HG03060 (cell line): ENCODE data around the gene FGF9.
A peak's percentile ranks its signal among the peaks of the same experiment; 100 is the strongest.

ENCODE experiments used
- ATAC-seq: cut with Tn5 transposase; IDR thresholded peaks from one replicate; pipeline ENCODE4 v1.9.1; 2021; ENCODE audit warnings: low read depth, moderate number of reproducible peaks; ENCODE audit not compliant: unreplicated experiment

Gene FGF9

DNA sequence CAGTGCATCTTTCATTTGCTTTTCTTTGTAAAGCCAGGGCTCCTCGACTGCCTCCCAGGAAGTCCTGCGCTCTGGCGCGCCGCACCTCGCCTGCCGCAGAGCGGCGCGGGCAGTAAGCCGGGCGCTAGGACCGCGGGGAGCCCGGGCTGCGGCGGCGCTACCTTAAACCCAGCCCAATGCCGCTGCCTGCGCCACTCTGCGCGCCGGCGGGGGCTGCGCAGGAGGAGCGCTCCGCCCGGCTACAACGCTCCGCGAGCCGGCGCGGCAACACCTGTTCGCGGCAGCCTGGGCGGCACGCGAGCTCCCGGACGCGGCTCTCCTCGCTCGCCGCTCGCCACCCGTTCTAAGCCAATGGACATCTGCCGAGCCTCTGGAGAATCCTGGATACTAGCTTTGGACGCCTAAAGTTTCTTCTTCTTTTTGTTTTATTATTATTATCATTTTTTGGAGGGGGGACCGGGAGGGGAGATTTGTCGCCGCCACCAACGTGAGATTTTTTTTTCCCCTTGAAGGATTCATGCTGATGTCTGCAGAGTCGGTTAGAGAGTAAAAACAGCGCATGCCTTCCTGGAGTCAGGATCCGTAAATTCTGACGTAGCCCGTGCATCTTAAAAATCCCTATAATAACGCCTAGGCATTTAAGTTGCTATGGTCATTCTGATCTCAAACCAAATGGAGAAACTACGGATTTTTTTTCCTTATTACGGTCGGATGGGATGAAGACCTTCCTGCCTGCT lies at the start of gene FGF9:
FGF9 (plus strand) TSS at position 191 of the 737 bp plus-strand sequence. CDS start 840 bp downstream, outside the sequence.
- peak; percentile 39 for ATAC-seq

DNA sequence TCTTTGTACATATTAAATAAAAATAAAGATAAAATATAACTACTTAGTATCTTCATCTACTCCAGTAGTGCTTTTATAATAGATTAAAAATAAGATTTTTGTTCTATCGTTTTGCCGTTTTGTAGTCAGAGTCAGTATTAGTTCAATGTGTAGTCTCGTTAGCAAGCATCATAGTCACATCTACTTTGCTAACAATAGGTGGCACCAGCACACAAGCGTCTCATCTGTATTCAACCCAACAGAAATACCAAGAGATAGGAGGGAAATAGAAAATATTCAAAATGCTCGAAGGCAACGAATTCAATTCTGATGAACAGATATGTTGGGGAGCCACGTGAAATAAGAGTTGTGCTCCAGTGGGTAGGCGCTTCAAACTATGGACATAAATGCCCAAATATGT lies 45.5 kb upstream of the FGF9 start:
- ATAC-seq, result no peak

DNA sequence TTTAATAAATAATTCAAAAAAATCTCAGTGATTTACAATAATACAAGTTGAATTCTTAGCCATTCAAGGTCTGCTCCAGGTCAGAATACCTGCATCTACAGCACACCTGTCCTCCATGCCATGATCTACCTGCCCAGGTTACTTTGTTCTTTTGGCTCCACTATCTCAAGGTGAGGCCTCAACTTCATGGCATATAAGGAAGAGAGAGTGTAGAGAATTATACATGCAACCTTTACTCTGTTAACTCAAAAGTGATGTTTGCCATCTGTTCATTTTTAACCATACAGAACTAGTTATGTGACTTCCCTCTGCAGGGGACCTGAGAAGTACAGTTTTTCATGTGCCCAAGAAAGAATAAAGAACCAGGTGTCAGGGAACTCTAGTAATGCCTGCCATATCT lies 38.7 kb upstream of the FGF9 start:
- no peak for ATAC-seq

DNA sequence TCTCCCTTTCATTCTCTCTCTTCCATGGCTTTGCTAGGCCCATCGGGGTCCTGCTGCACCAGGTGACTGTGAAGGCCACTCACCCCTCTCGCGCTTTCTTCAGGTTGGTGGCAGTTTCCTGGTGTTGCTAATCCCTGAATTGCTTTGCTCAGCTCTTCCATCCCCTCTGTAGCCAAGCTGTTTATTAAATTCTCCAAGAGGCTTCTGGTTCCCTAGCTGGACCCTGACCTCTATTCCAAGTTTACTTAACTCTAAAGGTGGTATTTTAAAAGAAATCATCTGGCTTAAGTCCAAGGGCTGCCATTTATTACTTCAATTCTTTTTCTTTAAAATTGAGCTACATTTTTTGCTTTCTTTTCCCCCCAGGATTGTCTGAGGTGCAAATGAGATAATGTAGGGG lies 34.2 kb upstream of the FGF9 start:
- ATAC-seq, result no peak

DNA sequence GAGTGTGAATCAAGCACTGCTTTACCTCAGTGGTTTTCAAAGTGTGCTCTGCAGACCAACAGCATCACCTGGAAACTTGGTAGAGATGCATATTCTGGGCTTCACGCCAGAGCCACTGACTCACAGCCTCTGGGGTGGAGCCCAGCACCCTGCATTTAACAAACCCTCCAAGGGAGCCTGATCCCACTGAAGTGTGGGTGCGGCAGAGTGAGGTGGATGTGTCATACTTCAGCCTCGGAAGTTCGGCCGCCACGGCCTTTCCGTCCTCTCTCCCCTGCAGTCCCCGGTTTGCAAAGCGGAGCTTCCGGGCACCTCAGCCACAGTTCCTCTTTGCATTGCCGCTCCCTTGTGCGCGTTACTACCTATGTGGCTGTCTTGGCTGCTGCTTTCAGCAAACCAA lies 33.6 kb upstream of the FGF9 start:
- ATAC-seq, result no peak

DNA sequence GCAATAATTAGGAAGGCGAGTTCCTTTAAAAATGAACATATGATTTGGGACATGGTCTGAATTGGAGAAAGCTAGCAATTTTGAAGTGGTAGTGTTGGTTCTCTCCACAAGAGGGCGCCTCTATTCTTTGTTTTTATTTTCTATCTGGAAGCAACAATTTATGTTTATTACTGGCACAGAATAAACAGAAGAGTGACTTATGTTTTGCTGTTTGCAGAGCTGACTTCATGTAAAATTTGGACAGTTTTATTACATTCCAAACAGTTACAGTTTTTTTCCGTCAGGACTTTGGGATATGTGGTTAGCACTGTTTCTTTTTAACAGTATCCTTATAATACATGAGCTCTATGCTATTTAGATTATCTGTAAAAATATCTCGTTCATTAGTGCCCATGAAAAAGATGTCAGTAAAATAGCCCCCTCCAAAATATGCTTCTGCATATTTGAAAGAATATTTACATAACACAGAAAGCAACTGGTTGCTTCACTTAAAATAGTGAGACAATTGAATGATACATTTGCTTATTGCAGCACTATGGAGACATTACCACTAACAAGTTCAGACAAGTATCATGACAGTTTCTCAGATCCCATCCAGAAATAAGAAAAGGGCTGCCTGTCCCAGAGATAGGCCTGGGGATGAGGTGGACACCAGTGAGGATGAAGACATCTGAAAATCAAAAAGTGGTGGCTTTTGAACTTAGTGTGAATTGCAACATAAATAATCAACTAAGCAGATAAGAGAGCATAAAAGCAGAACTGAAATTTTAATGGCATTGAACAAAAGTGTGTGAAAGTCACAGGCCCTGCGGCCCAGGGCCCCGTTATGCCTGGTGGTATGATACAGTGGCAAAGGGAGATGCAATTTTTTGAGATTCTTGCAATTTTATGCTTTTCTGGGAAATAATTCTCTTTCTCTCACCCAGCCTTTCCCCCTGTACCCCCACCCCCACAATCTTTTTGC lies 32.3 kb upstream of the FGF9 start:
- no peak for ATAC-seq

DNA sequence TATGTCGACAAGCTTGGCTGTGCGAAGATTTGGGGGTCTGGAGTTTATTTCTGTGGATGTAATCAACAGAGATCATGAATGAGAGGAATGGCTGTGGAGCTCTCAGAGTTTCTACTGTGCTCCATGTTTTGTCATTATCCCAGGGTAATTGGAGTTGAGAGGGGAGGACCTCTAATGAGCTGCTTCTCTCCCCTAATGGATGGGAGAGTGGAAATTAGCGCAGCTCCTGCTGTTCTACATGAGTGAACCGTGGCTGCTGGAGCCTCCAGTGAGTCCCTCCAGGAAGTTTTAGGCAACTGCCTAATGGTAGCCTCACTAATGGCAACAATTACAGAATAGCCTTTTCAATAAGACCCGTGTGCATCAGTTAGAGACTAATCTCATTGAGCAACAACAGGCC lies 31.3 kb upstream of the FGF9 start:
- ATAC-seq, result no peak

DNA sequence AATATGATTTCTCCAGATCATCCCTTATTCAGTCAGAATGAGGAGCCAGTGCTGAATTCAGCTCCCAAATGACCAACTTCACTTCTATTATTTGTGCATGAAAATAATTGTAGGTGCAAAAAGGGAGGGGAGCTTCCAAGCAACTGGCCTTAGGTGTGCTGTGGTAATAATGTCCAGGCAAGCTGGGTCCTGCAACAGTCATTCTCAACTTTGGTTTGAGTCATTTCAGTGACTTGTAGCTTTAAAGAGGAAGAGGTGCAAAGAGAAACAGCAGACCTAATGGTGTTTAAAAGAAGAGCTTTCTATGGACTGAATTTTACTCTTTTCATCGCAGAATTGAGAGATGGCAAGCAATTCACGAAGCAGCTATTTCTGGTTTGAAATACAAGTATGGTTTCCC lies 29.2 kb upstream of the FGF9 start:
- ATAC-seq, result no peak

DNA sequence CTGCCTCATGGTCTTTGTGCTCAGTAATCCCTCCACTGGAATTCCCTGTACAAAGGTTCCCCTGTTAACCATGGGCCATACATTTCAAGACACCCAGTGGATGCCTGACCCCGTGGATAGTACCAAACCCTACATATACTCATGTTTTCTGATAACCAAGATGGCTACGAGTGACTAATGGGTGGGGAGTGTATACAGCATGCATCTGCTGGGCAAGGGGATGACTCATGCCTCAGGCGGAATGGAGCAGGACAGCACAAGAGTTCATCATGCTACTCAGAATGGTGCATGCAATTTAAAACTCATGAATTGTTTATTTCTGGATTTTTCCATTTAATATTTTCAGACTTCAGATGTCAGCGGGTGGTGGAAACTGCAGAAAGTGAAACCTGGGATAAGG lies 13.3 kb upstream of the FGF9 start:
- ATAC-seq, result no peak

DNA sequence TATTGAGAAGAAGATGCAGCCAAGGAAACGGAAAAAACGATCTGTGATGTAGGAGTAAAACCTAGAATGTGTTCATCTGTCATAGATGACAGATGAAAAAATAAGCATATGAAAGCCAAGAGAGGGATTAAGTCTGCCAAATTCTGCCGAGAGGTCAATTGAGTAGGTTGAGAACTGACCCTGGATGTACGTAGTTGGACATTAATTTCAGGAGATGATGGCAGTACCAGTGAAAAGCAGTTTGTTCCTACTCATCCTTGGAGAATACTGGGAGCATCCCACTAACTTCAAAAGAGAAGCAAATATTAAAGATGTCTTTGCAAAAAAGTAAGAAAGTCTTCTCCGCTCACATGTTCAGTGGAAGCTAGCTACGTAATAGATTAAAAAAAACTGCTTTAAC lies 11.8 kb upstream of the FGF9 start:
- ATAC-seq, result no peak

DNA sequence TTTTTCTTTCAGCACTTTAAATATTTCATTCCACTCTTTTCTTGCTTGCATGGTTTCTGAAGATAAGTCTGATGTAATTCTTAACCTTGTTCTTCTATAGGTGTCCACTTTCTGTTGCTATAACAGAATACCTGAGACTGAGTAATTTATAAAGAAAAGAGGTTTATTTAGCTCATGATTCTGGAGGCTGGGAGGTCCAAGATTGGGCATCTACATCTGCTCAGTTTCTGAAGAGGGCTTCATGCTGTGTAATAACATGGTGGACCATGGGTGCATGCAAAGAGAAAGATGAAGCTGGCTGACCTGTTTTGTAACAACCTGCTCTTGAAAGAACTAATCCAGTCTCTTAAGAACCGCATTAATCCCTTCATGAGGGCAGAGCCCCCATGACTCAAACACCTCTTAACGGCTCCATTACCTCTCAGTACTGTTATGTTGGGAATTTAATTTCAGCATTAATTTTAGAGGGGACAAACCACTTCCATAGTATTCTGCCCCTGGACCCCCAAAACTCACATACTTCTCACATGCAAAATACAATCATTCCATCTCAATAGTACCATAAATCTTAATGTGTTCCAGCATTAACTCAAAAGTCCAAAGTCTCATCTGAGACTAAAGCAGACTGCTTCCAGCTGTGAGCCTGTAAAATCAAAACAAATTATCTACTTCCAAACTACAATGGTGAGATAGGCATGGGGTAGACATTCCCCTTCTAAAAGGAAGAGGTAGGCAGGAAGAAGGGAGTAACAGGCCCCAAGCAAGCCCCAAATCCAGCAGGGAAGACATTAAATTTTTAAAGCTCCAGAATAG lies 9.6 kb upstream of the FGF9 start:
- ATAC-seq, result no peak

DNA sequence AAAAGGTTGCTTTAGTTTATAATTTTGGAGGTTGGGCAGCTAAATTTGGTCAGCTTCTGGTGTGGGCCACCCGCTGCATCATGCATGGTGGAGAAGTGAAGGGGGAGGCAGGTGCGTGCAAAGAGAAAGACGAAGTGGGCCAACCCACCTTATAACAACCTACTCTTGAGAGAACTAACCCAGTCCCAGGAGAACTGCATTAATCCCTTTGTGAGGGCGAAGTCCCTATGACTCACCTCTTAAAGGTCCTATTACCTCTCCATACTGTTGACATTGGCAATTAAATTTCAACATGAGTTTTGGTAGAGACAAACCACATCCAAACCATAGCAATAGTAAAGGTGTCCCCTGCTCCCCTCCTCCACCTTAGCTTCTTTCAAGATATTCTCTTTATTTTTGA lies 7.7 kb upstream of the FGF9 start:
- ATAC-seq, result no peak

DNA sequence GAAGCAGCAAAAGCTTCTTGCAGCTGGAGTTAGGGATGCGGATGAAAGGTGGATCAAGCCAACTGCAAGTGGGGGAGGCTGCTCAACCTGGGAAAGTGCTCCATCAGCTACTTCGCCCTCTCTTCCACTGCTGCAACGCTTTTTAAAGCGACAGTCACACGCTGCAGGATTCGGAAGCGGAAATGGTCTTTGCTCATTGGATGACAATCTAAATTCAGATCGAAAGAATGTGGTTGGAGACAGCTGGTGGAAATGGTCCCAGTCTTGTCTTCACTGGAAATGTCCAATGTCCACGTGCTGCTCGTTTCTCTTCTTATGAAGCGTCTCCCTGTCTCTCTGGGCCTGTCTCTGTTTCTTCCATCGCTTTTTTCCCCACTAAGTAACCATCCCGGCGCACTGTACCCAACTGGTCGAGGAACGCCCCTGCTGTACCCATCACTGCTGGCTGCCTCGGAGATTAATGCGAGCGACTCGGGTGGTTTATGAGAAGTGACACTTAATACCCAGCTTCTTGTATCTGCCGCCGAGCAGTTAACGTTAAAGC lies 2.1 kb upstream of the FGF9 start:
- no peak for ATAC-seq

DNA sequence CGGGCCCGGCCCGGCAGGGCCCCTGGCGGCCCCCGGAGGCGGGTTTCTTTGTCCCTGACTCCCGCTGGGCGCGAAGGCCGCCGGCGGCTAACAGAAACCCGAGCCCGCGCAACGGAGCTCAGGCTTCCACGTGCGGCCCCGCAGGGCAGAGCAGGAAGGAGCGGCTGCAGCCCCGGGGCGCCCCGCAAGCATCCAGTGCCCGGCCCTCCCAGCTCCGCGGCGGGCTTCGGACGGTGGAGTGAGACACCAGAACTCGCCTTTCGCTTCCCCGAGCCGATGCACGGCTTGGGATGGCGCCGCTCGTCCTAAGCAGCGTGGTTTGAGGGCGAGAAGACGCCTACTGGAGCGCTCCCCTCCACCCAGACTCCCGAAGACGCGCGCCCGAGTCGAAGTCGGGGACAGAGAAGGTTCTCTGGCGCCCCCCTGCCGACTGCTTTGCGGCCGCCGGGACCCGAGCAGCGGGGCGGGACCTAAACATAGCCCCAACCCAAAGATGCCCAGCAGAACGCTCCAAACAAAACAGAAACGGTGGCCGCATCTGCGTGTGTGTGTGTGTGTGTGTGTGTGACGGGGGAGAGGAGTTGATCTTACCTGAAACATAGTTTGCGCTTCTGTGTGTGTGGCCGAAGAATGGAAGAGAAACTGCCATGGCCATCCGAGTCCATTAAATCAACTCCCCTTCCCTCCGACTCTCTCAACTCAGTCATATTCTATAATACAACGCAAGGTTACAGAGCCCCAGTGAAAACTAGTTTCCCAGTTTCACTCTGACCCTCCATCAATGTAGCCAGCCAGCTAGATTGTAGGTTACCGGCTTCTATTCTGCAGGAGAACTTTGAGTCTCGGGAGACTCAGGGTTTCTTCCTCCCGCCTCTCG lies 629 bp upstream of the FGF9 start:
- peak; percentile 17 for ATAC-seq

DNA sequence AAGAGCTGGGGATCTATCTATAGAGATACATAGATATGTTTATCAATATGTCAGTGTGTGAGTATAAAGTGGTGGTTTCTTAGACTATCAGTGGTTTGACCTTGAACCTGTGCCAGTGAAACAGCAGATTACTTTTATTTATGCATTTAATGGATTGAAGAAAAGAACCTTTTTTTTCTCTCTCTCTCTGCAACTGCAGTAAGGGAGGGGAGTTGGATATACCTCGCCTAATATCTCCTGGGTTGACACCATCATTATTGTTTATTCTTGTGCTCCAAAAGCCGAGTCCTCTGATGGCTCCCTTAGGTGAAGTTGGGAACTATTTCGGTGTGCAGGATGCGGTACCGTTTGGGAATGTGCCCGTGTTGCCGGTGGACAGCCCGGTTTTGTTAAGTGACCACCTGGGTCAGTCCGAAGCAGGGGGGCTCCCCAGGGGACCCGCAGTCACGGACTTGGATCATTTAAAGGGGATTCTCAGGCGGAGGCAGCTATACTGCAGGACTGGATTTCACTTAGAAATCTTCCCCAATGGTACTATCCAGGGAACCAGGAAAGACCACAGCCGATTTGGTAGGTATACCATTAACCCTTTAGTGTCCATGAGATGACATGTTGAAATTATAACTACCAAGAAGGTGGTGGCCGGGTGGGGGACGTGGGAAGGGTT lies 880 bp downstream of the FGF9 start:
- no peak for ATAC-seq

DNA sequence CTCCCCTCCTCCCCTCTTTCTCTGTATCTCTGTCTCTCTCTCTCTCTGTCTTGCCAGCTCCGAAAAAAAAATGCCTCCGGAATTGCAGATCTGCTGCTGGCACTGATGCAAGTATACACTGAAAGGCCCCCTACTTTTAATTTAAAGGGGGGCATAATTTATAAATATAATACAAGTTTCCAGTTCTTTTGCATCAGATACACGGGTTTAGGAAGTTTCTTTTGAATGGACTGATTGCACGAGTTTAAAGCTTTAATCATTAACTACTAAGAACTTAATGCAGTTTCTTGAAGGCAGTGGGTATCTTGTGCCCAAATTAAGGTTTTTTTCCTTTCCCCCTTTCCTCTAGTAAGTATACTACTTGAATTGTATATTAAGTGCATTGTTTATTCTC lies 1.4 kb downstream of the FGF9 start:
- ATAC-seq, result no peak

DNA sequence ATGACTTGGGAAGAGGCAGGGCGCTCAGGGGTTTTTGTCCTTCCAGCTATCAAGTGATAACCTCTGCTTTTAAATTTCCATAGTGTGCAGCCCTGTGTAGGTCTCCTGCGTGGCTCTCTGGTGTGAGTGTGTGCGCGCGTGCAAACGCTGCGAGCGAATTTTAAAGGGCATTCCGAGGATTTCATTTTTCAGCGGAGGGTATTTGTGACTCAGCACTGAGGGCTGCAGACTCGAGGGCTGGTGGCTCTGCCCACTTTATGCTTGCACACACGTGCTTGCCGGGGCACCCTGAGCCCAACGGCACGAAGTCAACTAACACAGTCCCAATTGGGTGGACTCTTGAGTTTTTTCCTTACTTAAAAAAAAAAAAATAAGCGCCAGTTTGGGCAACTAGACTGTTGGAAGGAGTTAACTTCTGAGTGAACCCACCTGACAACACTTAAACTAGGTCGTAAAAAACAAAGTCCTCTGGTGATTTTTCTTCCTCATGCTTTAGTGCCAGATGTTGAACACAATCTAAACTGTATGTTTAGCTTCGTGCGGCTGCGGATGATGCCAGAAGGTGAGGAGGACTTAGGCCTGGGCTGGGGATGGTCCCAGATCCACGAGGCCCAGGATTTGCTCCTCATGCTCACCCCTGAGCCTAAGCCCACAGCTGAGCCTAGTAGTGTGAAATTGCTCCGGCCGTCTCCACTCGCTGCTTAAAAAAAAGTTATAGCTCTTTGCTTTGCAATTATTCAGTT lies 2.1 kb downstream of the FGF9 start:
- ATAC-seq, result no peak

DNA sequence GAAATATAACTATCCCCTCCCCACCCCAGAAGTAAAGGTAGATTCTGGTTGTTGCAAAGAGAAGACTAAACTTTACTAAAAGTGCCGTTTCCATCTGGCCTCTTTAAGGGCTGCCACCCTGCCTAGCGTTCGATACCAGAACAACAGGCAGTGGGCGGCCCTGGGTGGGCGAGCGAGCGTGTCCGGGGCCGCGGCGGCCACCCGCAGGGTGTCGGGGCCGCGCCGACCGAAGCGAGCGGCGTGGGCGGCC lies 2.6 kb downstream of the FGF9 start:
- no peak for ATAC-seq
